WERI-Rb-1 (cell line): ENCODE data around the gene NCBP2L.
"Not testable (repeated sequence)": the region's sequence is repeated elsewhere in the genome, so short reads cannot be mapped to it uniquely, and the experiment has no call there.

Experiments used
- DNase-seq: peaks from one replicate; pipeline ENCODE4 v3.0.0-alpha.2; 2020
- H3K27ac ChIP-seq: fragments of 250-450 bp; sonication (Bioruptor Pico); 2 replicates; pipeline ENCODE4 v1.5.1; 2020; ENCODE audit warnings: mild to moderate bottlenecking, moderate library complexity
- H3K27me3 ChIP-seq: fragments of 250-450 bp; sonication (Bioruptor Pico); 2 replicates; pipeline ENCODE4 v1.5.1; 2021; ENCODE audit warnings: mild to moderate bottlenecking, low read depth, moderate library complexity; ENCODE audit not compliant: insufficient read depth, severe bottlenecking
- H3K36me3 ChIP-seq: fragments of 250-450 bp; sonication (Bioruptor Pico); 2 replicates; pipeline ENCODE4 v1.5.1; 2020; ENCODE audit warnings: mild to moderate bottlenecking, moderate library complexity
- H3K4me3 ChIP-seq: 2 replicates; pipeline ENCODE4 v1.5.1; 2011; ENCODE audit warnings: low read depth, mild to moderate bottlenecking, control low read depth, low read length
- H3K9me3 ChIP-seq: fragments of 250-450 bp; sonication (Bioruptor Pico); 2 replicates; pipeline ENCODE4 v1.5.1; 2021; ENCODE audit warnings: mild to moderate bottlenecking, moderate library complexity; ENCODE audit not compliant: severe bottlenecking
- CTCF ChIP-seq: IDR thresholded peaks from 2 replicates; pipeline ENCODE4 v1.5.1; 2011; ENCODE audit warnings: low read depth, mild to moderate bottlenecking, control low read depth, inconsistent platforms, low read length

NCBP2L gene

GRCh38 chrX:107787827-107788226 is 10.3 kb downstream of the NCBP2L start:
- TF ChIP-seq CTCF = no peak
- Histone ChIP-seq H3K4me3 (no peak overlapping the region), H3K9me3 (no peaks in the 10 kb centered on the region), H3K27me3 (peaks cover 37% of the 10 kb centered on the region), H3K36me3 (no peaks in the 10 kb centered on the region), H3K27ac (no peak overlapping the region)
- no peak for DNase-seq

GRCh38 chrX:107804427-107804826 is 26.9 kb downstream of the NCBP2L start:
- Histone ChIP-seq H3K36me3 (no peaks in the 10 kb centered on the region), H3K27me3 (peaks cover 35% of the 10 kb centered on the region), H3K4me3 (no peak overlapping the region), H3K27ac (no peak overlapping the region), H3K9me3 (peaks cover 3% of the 10 kb centered on the region)
- DNase-seq = no peak
- no peak for TF ChIP-seq CTCF

- no peak overlapping the region for H3K4me3 ChIP-seq
- H3K27ac ChIP-seq = no peak overlapping the region
- peaks cover 3% of the 10 kb centered on the region for H3K9me3 ChIP-seq
- no peak for DNase-seq
- H3K36me3 ChIP-seq = no peaks in the 10 kb centered on the region
- H3K27me3 ChIP-seq = peaks cover 30% of the 10 kb centered on the region
- TF ChIP-seq CTCF = no peak
Observed at GRCh38 chrX:107805179-107805578, 27.6 kb downstream of the NCBP2L start.

- not testable (repeated sequence) for DNase-seq, H3K9me3 ChIP-seq, H3K4me3 ChIP-seq, H3K36me3 ChIP-seq, H3K27ac ChIP-seq
- peaks cover 48% of the 10 kb centered on the region for H3K27me3 ChIP-seq
Observed at GRCh38 chrX:107810053-107810452, 32.5 kb downstream of the NCBP2L start.

- Histone ChIP-seq H3K9me3 (peaks cover 9% of the 10 kb centered on the region), H3K27me3 (peaks cover 8% of the 10 kb centered on the region), H3K36me3 (no peaks in the 10 kb centered on the region), H3K27ac (no peak overlapping the region), H3K4me3 (no peak overlapping the region)
- no peak for TF ChIP-seq CTCF
- no peak for DNase-seq
Observed at GRCh38 chrX:107818900-107819521, 41.5 kb downstream of the NCBP2L start.

GRCh38 chrX:107823042-107823441 is 45.5 kb downstream of the NCBP2L start:
- TF ChIP-seq CTCF = no peak
- Histone ChIP-seq H3K27me3 (peaks cover 29% of the 10 kb centered on the region), H3K36me3 (no peaks in the 10 kb centered on the region), H3K27ac (no peak overlapping the region), H3K9me3 (peaks cover 9% of the 10 kb centered on the region), H3K4me3 (no peak overlapping the region)
- no peak for DNase-seq
